Mesendoderm (in vitro differentiated cells): ENCODE data around the gene CDK11A.
"Not testable (repeated sequence)": the region's sequence is repeated elsewhere in the genome, so short reads cannot be mapped to it uniquely, and the experiment has no call there.

Experiments
- DNase-seq: peaks from one replicate; pipeline ENCODE4 v3.0.0; 2013
- H2AK5ac ChIP-seq: 2 replicates; pipeline ENCODE4 v1.6.1; 2013; ENCODE audit warnings: low read length, inconsistent platforms
- H2BK120ac ChIP-seq: 2 replicates; pipeline ENCODE4 v1.6.1; 2013; ENCODE audit warnings: low read depth, mild to moderate bottlenecking, low read length, moderate library complexity, mixed read lengths
- H2BK15ac ChIP-seq: replicated peaks from 2 replicates; pipeline ENCODE4 v1.6.1; 2013; ENCODE audit warnings: low read depth, mild to moderate bottlenecking, moderate library complexity
- H2BK5ac ChIP-seq: 2 replicates; pipeline ENCODE4 v1.6.1; 2013; ENCODE audit warnings: low read length, inconsistent platforms
- H3K18ac ChIP-seq: 2 replicates; pipeline ENCODE4 v1.6.1; 2013; ENCODE audit warnings: mild to moderate bottlenecking, low read length, mixed read lengths
- H3K23ac ChIP-seq: one replicate; pipeline ENCODE4 v1.6.1; 2013; ENCODE audit warnings: low read length
- H3K27ac ChIP-seq: 2 replicates; pipeline ENCODE4 v1.5.1; 2013; ENCODE audit warnings: low read depth, mild to moderate bottlenecking, inconsistent platforms, low read length, moderate library complexity
- H3K27me3 ChIP-seq: 2 replicates; pipeline ENCODE4 v1.6.1; 2013; ENCODE audit warnings: low read length, control low read depth, mild to moderate bottlenecking, inconsistent platforms; ENCODE audit not compliant: insufficient read depth, poor library complexity
- H3K36me3 ChIP-seq: 2 replicates; pipeline ENCODE4 v1.6.1; 2013; ENCODE audit warnings: low read length, inconsistent platforms; ENCODE audit not compliant: control insufficient read depth, insufficient read depth
- H3K4ac ChIP-seq: one replicate; pipeline ENCODE4 v1.6.1; 2013; ENCODE audit warnings: low read depth, mild to moderate bottlenecking, low read length, moderate library complexity
- H3K4me1 ChIP-seq: 2 replicates; pipeline ENCODE4 v1.6.1; 2013; ENCODE audit warnings: low read depth, low read length, inconsistent platforms; ENCODE audit not compliant: control insufficient read depth
- H3K4me2 ChIP-seq: 2 replicates; pipeline ENCODE4 v1.6.1; 2013; ENCODE audit warnings: low read length
- H3K4me3 ChIP-seq: 2 replicates; pipeline ENCODE4 v1.5.1; 2013; ENCODE audit warnings: mild to moderate bottlenecking, low read length
- H3K56ac ChIP-seq: one replicate; pipeline ENCODE4 v1.6.1; 2013; ENCODE audit warnings: low read length
- H3K79me1 ChIP-seq: 2 replicates; pipeline ENCODE4 v1.6.1; 2013; ENCODE audit warnings: low read length, inconsistent platforms
- H3K79me2 ChIP-seq: 2 replicates; pipeline ENCODE4 v1.6.1; 2013; ENCODE audit warnings: mild to moderate bottlenecking, low read length; ENCODE audit not compliant: control insufficient read depth, insufficient read depth
- H3K9ac ChIP-seq: 2 replicates; pipeline ENCODE4 v1.6.1; 2013; ENCODE audit warnings: low read length, inconsistent platforms
- H4K5ac ChIP-seq: one replicate; pipeline ENCODE4 v1.6.1; 2013; ENCODE audit warnings: low read length
- H4K8ac ChIP-seq: one replicate; pipeline ENCODE4 v1.6.1; 2013; ENCODE audit warnings: low read depth, mild to moderate bottlenecking, control low read depth, low read length, moderate library complexity
- WGBS: extraction: QIAGEN DNeasy Blood & Tissue Kit; methylation state at CpG from one replicate; pipeline ENCODE4 v1.1.7; 2013; ENCODE audit warnings: low lambda C conversion rate, missing lambda C conversion rate; ENCODE audit not compliant: insufficient coverage; ENCODE audit errors: extremely low coverage; 5-methylcytosine and 5-hydroxymethylcytosine counted together

CDK11A gene

GRCh38 chr1:1674806-1675205 lies 49.4 kb downstream of the CDK11A start:
- H4K8ac ChIP-seq, H3K4me2 ChIP-seq, H3K23ac ChIP-seq, H2BK5ac ChIP-seq, H2BK120ac ChIP-seq, DNase-seq, H3K36me3 ChIP-seq, H3K79me2 ChIP-seq, H3K27me3 ChIP-seq, H3K4me1 ChIP-seq, H2BK15ac ChIP-seq, H3K18ac ChIP-seq, H3K56ac ChIP-seq, H2AK5ac ChIP-seq, H3K27ac ChIP-seq, H3K4ac ChIP-seq, H4K5ac ChIP-seq, H3K9ac ChIP-seq, H3K4me3 ChIP-seq: not testable (repeated sequence)
- no CpG with 5 or more reads among the region's 21 CpGs for WGBS
- H3K79me1 ChIP-seq, result peaks cover 10% of the 10 kb centered on the region

GRCh38 chr1:1672181-1672965 lies 51.8 kb downstream of the CDK11A start:
- Histone ChIP-seq H4K5ac (no peak overlapping the region), H3K79me2 (no peaks in the 10 kb centered on the region), H2AK5ac (no peak overlapping the region), H3K23ac (no peak overlapping the region), H2BK120ac (no peak overlapping the region), H3K18ac (no peak overlapping the region), H3K4me1 (no peaks in the 10 kb centered on the region), H3K27me3 (no peaks in the 10 kb centered on the region), H4K8ac (no peak overlapping the region), H3K4ac (no peak overlapping the region), H3K27ac (no peak overlapping the region), H3K79me1 (no peaks in the 10 kb centered on the region), H3K36me3 (no peaks in the 10 kb centered on the region), H2BK5ac (no peak overlapping the region), H3K4me3 (no peak overlapping the region), H2BK15ac (no peak overlapping the region), H3K56ac (no peak overlapping the region), H3K4me2 (no peak overlapping the region), H3K9ac (no peak overlapping the region)
- no peak for DNase-seq
- no CpG with 5 or more reads among the region's 25 CpGs for WGBS

- H3K56ac ChIP-seq, result no peak overlapping the region
- WGBS, result no CpG with 5 or more reads among the region's 27 CpGs
- H2BK15ac ChIP-seq, result no peak overlapping the region
- H3K36me3 ChIP-seq, result no peaks in the 10 kb centered on the region
- H3K4me2 ChIP-seq, result no peak overlapping the region
- H3K18ac ChIP-seq, result no peak overlapping the region
- no peak for DNase-seq
- no peak overlapping the region for H2BK120ac ChIP-seq
- no peak overlapping the region for H3K4ac ChIP-seq
- H4K5ac ChIP-seq, result no peak overlapping the region
- H3K79me1 ChIP-seq, result no peaks in the 10 kb centered on the region
- no peak overlapping the region for H3K4me3 ChIP-seq
- H3K4me1 ChIP-seq, result no peaks in the 10 kb centered on the region
- H3K79me2 ChIP-seq, result no peaks in the 10 kb centered on the region
- no peak overlapping the region for H3K9ac ChIP-seq
- H2BK5ac ChIP-seq, result no peak overlapping the region
- no peak overlapping the region for H3K27ac ChIP-seq
- H2AK5ac ChIP-seq, result no peak overlapping the region
- no peaks in the 10 kb centered on the region for H3K27me3 ChIP-seq
- no peak overlapping the region for H3K23ac ChIP-seq
- no peak overlapping the region for H4K8ac ChIP-seq
Observed at GRCh38 chr1:1671365-1672119, 52.6 kb downstream of the CDK11A start.

GRCh38 chr1:1670866-1671265 lies 53.3 kb downstream of the CDK11A start:
- no peak overlapping the region for H4K8ac ChIP-seq
- no peak overlapping the region for H3K56ac ChIP-seq
- WGBS, result no CpG with 5 or more reads among the region's 24 CpGs
- H3K4ac ChIP-seq, result no peak overlapping the region
- H3K79me1 ChIP-seq, result no peaks in the 10 kb centered on the region
- no peak overlapping the region for H3K23ac ChIP-seq
- no peak overlapping the region for H4K5ac ChIP-seq
- H2BK5ac ChIP-seq, result no peak overlapping the region
- H3K4me2 ChIP-seq, result no peak overlapping the region
- no peak overlapping the region for H3K18ac ChIP-seq
- no peaks in the 10 kb centered on the region for H3K36me3 ChIP-seq
- H3K4me1 ChIP-seq, result no peaks in the 10 kb centered on the region
- H3K27ac ChIP-seq, result no peak overlapping the region
- H2BK120ac ChIP-seq, result no peak overlapping the region
- no peak overlapping the region for H3K4me3 ChIP-seq
- H3K9ac ChIP-seq, result no peak overlapping the region
- H2AK5ac ChIP-seq, result no peak overlapping the region
- no peak overlapping the region for H2BK15ac ChIP-seq
- no peaks in the 10 kb centered on the region for H3K27me3 ChIP-seq
- DNase-seq, result no peak
- no peaks in the 10 kb centered on the region for H3K79me2 ChIP-seq

GRCh38 chr1:1669468-1670440 lies 54.4 kb downstream of the CDK11A start:
- Histone ChIP-seq H2BK120ac (no peak overlapping the region), H3K4me1 (no peaks in the 10 kb centered on the region), H2BK5ac (no peak overlapping the region), H3K23ac (no peak overlapping the region), H3K79me1 (no peaks in the 10 kb centered on the region), H3K4ac (no peak overlapping the region), H4K8ac (no peak overlapping the region), H3K4me3 (no peak overlapping the region), H3K4me2 (no peak overlapping the region), H3K27me3 (no peaks in the 10 kb centered on the region), H2BK15ac (no peak overlapping the region), H3K27ac (no peak overlapping the region), H3K36me3 (no peaks in the 10 kb centered on the region), H3K9ac (no peak overlapping the region), H4K5ac (no peak overlapping the region), H3K79me2 (no peaks in the 10 kb centered on the region), H2AK5ac (no peak overlapping the region), H3K18ac (no peak overlapping the region), H3K56ac (no peak overlapping the region)
- DNase-seq, result no peak
- no CpG with 5 or more reads among the region's 43 CpGs for WGBS
